NCI-H345 treated with DMSO at 0.1 percent for 48 hours (cell line): ENCODE results near the gene KRTAP5-2.
A peak's percentile ranks its signal among the peaks of the same experiment; 100 is the strongest.

Experiments
- DNase-seq: peaks from one replicate; lab custom pipeline; 2025; ENCODE audit not compliant: unreplicated experiment; lab: John Stamatoyannopoulos, UW

The KRTAP5-2 gene

GRCh38 chr11:1568441-1568911 lies 29.6 kb downstream of the KRTAP5-2 start:
- DNase-seq, result peak; percentile 57

DNA sequence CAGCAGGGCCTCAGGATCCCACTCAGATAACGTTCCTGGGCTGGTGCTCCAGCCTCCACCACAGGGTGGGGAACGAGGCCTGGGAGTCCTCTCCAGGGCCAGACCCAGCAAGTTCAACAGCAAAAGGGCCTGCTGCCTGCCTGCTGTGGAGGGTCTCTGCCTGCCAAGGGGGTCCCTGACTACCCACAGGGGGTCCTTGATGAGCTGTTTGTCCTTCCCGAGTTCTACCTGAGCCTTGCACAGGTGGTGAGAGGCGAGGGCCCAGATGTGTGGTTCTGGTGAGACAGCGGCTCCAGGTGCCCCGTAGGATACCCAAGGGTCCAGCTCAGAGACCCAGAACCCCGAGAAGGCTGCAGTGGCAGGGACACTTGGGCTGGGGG lies 30.4 kb downstream of the KRTAP5-2 start:
- no peak for DNase-seq

DNA sequence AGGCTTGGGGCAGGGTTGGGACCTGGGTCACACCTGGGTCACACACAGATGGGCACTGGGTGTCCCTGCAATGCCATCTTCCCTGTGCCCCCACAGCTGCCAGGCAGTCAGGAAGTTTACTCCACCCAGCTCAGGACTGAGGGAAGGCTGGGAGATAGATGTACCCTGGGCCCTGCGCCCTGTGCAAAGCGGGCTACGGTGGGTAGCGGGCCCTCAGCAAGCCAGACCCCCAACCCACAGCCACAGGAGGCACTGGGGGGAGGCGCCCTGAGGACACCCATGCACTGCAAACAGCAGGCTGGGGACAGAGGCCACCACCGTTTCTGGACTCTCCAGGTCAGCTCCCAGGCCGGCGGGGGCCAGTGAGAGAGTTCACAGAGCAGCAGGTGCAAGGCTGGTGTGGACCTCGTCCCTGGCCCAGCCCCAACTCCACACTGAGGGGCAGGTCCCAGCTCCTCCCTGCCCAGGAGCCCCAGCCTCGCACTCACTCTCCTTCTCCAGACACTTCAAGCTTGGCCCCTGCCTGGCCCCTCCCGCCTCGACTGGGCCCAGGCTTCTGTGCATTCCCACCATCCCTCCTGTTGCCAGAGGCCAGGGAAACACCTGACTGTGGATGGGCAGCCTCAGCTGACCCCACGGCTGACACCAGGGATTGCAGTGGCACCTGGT lies 30.9 kb downstream of the KRTAP5-2 start:
- DNase-seq, result no peak

DNA sequence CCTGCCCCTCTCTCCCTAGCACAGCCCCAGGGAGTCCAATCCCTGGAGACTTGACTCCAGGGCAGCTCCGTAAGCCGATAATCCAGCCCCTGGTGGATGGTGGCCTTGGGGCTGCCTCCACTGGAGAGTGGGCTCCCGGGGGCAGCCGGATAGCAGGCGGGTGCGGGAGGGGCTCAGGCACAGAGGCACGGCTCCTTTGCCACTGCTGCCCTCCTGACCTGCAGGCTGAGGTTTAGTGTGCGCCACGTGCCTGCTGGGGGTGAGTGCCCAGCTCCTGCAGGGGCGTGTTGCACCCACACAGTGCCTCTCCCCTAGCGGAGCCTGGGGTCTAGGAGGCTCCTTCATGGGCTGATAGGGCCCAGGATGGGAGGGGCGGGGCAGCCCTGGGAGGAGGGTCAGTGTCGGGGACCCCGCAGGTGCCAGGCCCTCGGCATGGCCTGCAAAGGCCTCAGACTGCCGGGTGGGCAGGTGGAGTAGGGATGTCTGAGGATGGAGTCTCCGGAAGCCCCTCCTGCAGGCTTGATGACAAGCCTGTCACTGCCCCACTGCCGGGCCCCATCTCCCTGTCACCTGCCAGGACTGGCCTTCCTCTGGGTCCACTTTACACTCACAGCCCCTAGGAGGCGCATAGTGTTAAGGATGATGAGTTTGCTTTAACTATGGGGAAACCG lies 31.6 kb downstream of the KRTAP5-2 start:
- no peak for DNase-seq

- DNase-seq, result no peak
Observed at GRCh38 chr11:1565904-1566247, 32.2 kb downstream of the KRTAP5-2 start.

GRCh38 chr11:1565173-1565903 lies 32.8 kb downstream of the KRTAP5-2 start:
- DNase-seq, result no peak

- no peak for DNase-seq
Observed at GRCh38 chr11:1564535-1565172, 33.4 kb downstream of the KRTAP5-2 start.

DNA sequence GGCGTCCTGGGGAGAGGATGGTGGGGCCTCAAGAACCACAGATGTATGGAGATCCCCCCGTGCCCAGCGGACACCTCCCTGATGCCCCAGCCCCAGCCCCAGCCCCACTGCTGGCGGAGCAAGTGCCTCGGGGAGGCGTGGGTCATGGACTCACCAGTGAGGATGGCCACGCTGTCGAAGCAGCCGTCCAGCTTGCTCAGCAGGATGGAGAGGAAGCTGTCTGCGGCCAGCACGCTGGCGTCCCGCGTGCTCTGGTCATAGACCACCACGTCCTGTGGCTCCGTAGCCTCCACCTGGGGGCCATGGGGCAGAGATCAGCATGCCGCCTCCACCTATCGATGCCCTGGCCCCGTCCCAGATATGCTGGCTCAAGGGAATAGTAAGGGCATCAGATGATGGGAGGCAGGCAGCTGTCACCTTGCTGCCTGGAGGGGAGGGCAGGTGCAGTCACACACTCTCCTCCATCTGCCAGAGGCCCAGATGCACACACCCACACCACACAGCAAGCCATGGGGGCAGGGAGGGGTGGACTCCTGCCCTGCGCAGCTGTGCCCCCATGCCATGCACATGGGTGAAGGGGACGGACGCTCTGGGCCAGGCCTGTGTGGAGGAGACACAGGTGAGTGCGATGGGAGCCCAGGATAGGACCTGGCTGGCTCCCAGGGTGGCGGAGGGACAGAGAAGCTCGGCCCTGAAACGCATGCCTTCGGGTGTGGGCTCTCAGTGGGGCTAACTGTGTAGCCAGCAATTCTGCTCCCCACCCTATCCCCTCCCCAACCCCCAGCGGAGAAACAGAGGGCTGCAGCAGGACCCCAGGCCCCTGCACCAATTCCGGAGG lies 34.2 kb downstream of the KRTAP5-2 start:
- DNase-seq, result no peak

- DNase-seq, result no peak
Observed at GRCh38 chr11:1563149-1563638, 34.9 kb downstream of the KRTAP5-2 start.

DNA sequence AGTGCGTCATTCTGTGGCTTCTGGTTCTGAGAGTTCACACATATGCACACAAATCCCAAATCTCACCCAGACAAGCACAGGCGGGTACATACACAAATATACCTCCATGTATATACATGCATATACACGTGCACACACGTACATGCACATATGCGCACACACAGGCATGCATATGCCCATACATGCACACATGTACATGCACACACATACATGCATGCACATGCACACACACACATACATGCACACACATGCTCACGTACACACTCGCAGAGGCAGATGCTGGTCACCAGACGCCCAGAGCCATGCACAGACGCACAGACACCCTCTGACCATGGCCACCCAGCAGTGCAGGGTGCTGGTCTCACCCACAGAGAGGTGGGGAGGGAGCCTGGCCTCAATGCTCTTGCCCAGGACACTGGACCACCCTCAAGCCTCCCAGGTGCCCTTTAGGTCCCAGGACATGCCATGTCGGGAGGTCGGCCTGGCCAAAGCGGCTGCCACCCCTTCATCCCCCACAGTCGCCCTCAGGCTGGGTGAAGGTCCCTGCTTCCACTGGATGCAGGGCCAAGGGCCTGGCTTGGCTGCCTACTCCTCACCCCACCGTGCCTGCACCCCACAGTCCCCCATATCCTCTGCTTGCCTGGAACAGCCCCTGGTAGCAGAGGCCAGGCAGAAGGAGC lies 35.5 kb downstream of the KRTAP5-2 start:
- no peak for DNase-seq

DNA sequence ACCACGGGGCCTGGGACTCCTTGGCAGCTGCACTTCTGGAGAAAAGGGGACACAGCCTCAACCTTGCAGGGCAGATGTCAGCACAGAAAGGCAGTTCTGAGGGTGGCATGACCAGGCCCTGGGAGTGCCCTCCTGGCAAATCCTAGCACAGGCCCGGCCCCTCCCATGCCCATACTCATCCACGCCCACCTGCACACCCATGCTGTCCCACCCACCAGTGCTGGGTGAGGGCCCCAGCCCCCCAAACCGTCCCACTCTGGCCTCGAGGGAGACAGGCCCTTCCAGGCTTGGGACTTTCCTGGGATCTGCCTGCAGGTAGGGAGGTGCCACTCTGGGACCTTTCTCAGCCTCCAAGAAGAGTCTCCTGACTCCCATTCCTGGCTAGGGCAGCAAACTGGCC lies 36.1 kb downstream of the KRTAP5-2 start:
- no peak for DNase-seq

- no peak for DNase-seq
Observed at GRCh38 chr11:1561266-1561665, 36.8 kb downstream of the KRTAP5-2 start.

- DNase-seq, result no peak
Observed at GRCh38 chr11:1560649-1561251, 37.3 kb downstream of the KRTAP5-2 start.

DNA sequence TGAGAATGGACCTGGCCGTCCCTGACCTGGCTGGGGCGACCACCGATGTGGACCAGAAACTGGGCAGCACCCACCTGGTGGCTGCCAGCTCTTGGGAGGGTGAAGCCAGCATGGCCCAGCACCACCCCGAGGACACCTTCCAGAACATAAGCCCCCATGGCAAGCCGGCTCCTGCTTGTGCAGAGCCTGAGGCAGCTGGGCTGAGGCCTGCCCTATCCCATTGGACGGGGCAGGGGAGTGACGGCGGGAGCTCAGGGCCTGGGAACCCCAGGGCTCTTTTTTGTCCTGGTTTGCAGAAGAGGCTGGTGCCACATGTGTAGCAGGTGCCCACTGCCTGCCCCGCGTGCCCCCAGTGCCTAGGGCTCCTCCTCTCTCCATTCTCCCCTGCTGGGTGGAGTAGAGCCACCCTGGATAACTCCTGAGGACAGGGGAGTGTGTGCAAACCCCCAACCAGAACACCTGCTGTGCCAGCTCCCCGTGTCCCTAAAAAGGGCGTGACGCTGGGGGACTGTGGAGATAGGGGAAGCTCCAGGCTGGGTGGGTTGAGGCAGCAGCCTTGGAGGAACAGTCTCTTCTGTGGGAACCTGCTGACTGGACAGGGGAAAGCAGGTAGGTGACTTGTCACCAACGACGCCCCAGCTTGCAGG lies 38.0 kb downstream of the KRTAP5-2 start:
- no peak for DNase-seq

DNA sequence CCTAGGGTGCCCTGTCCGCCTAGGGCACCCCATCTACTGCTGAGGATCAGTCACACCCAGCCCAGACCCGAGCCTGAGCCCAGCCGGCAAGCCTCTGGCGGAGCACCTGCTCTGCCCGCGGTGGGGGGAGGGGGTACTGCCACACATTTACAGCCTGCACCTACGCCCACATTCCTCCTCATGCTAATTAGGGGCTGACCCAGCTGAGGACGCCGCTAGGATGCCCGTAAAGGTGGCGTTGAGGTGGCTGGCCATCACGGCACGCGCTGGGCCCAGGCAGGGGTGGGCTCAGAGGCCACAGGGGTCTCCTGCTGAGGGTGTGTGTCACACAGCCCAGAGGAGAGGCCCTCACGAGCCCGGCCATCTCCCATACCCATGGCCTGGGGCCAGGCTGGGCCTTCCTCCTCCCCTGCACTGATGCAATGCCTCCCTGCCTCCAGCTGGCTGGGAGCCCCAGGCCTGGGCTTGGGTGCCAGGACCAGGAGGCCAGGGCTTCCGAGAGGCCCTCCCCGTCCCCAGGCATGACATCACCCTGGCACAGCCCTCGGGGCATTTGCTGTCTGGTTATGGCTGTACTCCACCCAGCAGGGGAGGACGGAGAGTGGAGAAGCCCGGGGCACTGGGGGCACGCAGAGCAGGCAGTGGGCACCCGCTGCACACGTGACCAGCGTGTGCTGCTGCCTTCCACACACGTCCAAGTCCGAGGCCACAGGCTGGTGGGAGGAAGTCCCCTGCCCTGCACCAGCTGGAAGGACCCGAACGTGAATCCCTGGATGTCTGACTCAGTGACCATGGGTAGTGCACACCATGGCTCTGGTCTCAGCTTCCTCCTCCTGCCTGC lies 38.8 kb downstream of the KRTAP5-2 start:
- DNase-seq, result no peak

- DNase-seq, result no peak
Observed at GRCh38 chr11:1558775-1559110, 39.4 kb downstream of the KRTAP5-2 start.

GRCh38 chr11:1557904-1558774 lies 40.0 kb downstream of the KRTAP5-2 start:
- no peak for DNase-seq
